Measurements from ENCODE around the gene TMED10.
"Not testable (repeated sequence)": the region's sequence is repeated elsewhere in the genome, so short reads cannot be mapped to it uniquely, and the experiment has no call there.

TMED10 gene

DNA sequence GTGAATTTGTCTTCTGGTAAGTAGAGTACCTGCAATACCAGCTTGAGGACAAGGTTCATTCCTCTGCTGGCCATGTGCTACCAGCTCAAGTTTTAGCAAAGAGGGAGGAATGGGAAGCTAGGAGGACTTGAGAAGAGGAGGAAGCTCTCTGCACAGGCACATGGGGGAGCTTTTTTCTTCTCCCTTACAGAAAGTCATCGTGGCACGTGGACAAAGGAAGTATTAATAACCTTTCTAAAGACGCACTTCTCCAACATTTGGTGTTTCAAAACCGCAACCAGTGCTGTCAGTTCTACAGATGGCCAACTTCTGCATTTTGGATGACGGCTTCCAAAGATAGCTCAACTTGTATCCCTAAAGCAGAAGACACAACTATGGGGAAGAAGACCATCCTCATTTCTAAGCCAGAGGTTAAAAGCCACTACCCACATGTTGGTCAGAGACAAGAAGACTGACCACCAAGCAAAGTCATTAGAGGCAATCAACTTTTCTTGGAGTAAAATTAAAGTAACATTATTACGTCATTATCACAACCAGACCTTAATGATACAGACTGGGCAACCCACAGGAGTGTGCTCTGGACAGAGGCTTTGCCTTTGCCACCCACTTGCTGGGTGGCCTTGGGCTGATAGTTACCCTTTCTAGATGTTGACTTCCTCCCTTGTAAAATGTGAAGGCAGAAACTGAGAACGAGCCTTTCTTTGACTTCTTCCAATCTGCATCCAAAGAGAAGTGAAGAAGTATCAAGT, 12.3 kb upstream of the TMED10 start:
- no peak for DNase-seq

GRCh38 chr14:75188086-75188485, 11.7 kb upstream of the TMED10 start:
- no peak for DNase-seq

DNA sequence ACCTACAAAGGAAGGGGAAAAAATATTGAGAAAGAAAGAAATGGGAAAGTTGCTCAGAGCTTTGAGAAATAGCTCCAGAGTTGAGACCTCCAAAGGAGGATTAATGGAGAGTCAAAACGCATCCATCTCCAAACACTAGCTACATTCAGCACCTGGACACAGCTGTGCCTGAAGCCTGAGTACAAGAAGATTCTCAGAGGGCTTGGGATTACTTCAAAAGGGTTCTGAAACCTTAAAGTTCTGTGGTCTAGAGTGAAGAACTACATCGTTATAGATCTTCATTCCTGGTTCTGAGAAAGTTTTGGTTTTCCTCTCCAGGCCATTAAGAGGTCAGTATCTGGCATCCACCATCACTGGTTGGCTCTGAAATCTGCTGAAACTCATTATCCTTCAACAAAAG, 10.5 kb upstream of the TMED10 start:
- DNase-seq, result no peak

DNA sequence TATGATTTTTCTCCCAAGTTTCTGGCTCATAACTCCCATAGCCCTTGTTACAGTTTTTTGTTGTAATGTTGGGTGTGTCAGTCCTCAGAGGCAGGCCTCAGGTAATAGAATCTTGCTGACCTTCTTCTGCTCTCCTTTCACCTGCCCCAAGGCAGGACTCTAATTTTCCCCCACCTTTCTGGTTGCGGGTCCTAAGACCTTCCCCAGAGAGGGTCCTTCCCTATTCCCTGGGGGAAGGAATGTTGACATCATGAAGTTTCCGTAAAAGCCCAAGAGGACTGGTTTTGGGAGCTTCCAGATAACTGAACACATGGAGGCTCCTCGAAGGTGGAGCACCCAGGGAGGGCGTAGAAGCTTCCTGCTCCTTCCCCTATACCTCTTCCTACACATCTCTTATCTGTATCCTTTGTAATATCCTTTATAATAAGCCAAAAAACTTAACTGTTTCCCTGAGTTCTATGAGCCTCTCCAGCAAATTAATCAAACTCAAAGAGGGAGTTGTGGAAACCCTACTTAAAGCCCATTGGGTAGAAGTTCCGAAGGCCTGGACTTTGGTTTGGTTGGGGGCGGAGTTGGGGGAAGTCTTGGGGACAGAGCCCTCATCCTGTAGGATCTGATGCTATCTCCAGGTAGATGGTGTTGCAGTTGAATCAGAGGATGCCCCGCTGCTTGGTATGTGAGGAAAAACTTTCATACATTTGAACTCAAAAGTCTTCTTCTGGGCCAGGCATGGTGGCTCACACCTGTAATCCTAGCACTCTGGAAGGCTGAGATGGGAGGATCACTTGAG, 9.0 kb upstream of the TMED10 start:
- no peak for DNase-seq

DNA sequence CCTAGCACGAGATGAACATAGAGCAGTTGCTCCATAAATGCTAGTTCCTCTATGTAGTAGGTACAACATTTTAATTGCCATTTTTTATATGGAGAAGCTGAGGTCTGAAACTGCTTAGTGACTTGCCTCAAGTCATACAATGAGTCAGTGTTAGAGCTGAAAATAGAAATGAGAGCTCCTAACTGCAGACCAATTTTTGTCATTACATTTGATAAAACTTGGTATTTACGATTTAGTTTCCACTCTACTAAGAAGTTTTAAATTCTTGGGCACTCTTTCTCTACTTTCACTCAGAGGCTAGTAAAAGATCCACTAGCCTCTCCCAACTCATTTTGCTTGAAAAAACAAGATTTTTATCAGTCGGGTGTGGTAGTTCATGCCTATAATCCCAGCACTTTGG, 8.1 kb upstream of the TMED10 start:
- DNase-seq, result no peak

DNA sequence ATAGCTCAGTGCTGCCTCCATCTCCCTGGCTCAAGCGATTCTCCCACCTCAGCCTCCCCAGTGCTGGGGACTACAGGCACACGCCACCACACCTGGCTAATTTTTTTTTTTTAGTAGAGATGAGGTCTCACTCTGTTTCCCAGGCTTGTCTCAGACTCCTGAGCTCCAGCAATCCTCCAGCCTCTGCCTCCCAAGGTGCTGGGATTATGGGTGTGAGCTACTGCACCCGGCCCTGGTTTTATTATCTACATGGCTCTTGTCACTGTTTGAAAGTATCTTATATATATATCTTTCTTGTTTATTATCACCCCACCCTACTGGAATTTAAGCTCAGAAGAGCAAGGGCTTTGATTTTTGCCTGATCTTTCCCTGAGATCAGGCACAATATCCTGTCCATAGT, 7.6 kb upstream of the TMED10 start:
- no peak for DNase-seq

- no peak for DNase-seq
Measured at GRCh38 chr14:75183225-75183624, 6.8 kb upstream of the TMED10 start.

- DNase-seq, result no peak
Measured at GRCh38 chr14:75182821-75183220, 6.4 kb upstream of the TMED10 start.

DNA sequence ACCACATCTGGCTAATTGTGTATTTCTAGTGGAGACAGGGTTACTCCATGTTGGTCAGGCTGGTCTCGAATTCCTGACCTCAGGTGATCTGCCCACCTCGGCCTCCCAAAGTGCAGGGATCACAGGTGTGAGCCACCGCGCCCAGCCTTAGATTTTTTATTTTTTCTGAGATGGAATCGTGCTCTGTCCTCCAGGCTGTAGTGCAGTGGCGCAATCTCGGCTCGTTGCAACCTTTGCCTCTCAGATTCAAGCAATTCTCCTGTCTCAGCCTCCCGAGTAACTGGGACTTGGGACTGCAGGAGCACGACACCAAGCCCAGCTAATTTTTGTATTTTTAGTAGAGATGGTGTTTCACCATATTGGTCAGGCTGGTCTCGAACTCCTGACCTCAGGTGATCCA, 5.8 kb upstream of the TMED10 start:
- not testable (repeated sequence) for DNase-seq

- peak; percentile 19 for DNase-seq
Measured at GRCh38 chr14:75181293-75182062, 5.1 kb upstream of the TMED10 start.

DNA sequence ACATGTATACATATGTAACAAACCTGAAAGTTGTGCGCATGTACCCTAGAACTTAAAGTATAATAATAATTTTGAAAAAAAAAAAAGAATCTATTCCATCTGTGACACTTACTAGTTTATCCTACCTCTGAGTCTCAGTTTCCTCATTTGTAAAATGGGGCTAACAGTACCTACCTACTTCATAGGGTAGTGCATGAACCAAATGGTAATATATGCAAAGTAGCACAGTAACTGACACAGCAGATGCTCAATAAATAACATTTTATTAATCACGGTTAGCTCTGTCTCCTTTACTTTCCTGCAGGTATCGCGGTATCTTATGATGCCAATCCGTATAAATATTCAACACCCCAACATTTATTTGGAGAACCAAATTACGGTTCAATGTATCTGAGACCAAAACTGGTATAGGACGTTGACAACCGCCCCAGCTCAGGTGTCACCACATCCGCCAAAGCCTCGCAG, 703 bp downstream of the TMED10 start:
- DNase-seq, result no peak

DNA sequence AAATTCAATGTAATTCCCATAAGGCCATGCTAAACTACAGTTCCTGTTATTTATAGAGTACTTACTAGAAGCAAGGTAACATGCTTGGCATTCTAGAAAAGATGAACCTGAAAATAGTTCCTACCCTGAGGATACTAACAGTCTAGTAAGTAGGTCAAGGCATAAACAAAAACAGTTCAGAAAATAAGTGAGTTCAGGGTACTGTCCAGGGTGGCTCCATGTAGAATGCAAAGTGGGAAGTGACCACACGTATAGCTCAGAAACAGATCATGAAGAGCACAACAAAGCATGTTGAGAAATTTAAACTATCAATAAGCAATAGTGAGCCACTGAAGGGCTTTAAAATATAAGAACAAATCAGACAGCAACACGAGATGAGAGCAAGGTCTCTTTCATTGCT, 2.3 kb downstream of the TMED10 start:
- no peak for DNase-seq

DNA sequence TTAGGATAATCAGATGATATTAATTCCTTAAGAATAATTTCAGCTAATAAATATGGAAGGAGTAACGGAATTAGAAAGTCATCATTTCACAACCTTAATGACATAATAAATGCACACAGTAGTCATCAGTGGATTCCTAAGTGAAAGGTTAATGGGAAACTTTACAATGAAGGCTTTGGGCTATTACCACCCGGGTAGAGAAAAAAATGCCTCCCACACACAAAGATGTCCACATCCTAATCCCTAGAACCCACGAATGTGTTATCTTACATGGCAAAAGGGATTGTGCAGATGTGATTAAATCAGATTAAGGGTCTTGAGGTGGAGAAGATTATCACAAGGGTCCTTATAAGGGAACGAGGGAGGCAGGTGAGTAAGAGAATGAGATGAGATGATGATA, 5.6 kb downstream of the TMED10 start:
- no peak for DNase-seq

GRCh38 chr14:75168586-75169335, 7.7 kb downstream of the TMED10 start:
- no peak for DNase-seq

GRCh38 chr14:75167325-75167724, 9.1 kb downstream of the TMED10 start:
- DNase-seq, result no peak

DNA sequence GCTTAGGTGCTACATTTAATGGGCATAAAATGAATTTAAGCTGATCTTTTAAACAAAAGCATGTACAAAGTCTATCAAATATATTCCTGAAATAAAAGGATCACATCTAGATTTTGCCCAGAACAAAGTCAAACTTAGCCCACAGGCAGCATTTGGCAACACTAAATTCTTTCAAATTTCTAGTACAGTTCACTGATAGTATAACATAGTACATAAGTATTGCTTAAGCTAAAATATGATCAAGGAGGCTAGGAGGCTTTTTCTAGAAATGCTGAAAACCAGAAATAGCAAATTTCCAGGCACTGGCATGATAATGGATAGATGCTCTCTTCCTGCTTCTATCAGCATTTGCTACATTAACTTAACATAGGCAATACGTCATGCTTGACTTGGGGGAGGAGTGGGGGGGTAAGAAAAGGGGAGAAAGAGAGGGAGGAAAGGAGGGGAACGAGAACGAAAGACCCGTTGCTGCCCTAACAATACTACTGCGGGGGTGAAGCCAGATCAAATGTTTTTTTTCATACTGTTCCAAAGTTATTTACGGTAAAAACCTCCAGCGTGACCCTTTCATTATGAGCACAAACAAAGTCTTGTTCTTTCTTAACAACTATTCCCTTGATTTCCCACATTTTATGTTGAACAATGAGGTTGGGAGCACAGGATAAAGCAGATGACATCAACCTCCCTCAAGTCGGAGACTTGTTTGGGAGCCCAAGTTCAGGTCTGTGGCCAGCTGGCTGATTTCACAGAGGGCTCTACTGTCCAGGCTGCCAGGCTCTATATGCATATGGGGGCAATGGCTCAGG, 10.6 kb downstream of the TMED10 start:
- DNase-seq, result no peak

- DNase-seq, result no peak
Measured at GRCh38 chr14:75164809-75165208, 11.6 kb downstream of the TMED10 start.

DNA sequence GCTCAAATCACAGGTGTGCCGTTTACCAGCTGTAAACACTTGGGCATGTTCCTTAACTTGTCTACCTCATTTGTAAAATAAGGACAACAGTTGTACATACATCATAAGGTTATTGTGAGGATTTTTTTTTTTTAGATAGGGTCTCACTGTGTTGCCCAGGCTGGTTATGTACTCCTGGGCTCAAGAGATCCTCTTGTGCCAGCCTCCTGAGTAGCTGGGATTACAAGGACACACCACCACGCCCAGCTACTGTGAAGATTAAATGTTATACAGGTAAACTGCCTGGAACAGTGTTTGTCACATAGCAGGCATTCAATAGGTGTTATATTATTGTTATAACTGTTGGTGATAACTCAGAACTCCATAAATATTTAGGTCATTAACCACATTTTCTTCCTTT, 12.7 kb downstream of the TMED10 start:
- DNase-seq, result no peak

GRCh38 chr14:75162631-75163030, 13.8 kb downstream of the TMED10 start:
- DNase-seq, result no peak

DNA sequence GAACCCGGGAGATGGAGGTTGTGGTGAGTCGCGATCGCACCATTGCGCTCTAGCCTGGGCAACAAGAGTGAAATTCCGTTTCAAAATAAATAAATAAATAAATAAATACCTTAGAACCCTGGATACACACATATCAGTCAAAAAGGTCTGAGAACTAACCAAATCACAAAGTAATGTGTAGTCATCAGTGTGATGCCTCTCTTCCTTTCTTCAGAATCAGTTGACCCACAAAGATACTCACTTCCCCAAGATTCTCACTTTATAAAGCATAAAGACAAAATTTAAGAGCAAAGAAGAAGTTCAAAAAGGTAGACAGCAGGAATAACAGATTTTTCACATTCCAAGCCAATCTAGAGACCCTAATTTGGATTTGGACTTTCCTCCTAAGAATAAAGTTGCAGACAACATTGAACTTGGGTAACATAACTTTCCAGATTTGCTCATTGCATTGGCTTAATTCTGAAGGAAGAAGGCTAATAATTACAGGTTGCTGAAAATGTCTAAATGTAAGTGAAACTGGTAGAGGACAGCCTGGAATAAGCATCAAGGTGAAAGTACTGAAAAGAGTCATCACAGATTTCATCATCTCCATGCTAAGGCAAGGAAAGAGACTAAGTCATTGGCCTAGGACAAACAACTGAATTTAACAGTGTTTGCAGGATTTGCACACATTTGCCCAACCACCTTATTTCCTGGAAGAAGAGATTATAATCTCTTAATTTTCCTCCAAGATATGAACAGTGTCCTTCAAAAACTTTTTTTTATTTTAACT, 17.4 kb downstream of the TMED10 start:
- no peak for DNase-seq

- DNase-seq, result no peak
Measured at GRCh38 chr14:75156901-75157300, 19.5 kb downstream of the TMED10 start.

Data from retina (tissue), 1 donor.